HCT116 (cell line): ENCODE measurements around the gene SLC5A6. TPM values are rescaled to one million over a fixed set of nuclear protein-coding genes. Genes with fewer than 3 reads are reported as not detected.
"Not testable (repeated sequence)": the region's sequence is repeated elsewhere in the genome, so short reads cannot be mapped to it uniquely, and the experiment has no call there.

Experiments
- ATAC-seq: fragments of 200-7000 bp; cut with Tn5 transposase; 2 replicates; pipeline ENCODE4 v1.9.1; 2020; ENCODE audit warnings: mild to moderate bottlenecking, moderate library complexity
- BruUV-seq: library from RNA; stranded (reverse); fragments of 400-500 nt; replicated peaks from 2 replicates; lab custom pipeline; 2021; lab: Mats Ljungman, UMichigan
- CTCF ChIA-PET: fragments of 300-600 bp; sonication (Branson Sonifier 250); formaldehyde crosslinking; loops from one replicate; lab custom pipeline; 2021; ENCODE audit warnings: antibody characterized with exemption; lab: Charles Lee
- POLR2A ChIA-PET: fragments of 300-600, 350-600 bp; sonication (Branson Sonifier 250); formaldehyde crosslinking; loops from one replicate; lab custom pipeline; 2021; ENCODE audit warnings: antibody characterized with exemption; lab: Charles Lee
- RAD21 ChIA-PET, 2 experiments: fragments of 300-600 bp; sonication (Branson Sonifier 250); formaldehyde crosslinking; loops; one replicate each; lab custom pipeline; 2023; ENCODE audit warnings: low total read pairs in 2 of 2; ENCODE audit not compliant: uncharacterized antibody in 2 of 2, unreplicated experiment in 2 of 2, low non-redundant PET in 1 of 2; lab: Charles Lee
- DNase-seq: peaks from one replicate; pipeline ENCODE4 v3.0.0-alpha.2; 2010; ENCODE audit warnings: low read depth, low spot score
- H2AFZ ChIP-seq: fragments of 200-600 bp; shearing (Covaris generic), sonication (generic); 2 replicates; pipeline ENCODE4 v1.6.1; 2017; ENCODE audit warnings: low read depth, mixed run types, mixed read lengths, antibody characterized with exemption, low read length; ENCODE audit not compliant: poor library complexity, severe bottlenecking
- H3K27ac ChIP-seq: 2 replicates; pipeline ENCODE4 v1.5.1; 2012; ENCODE audit warnings: low read depth, low read length
- H3K27me3 ChIP-seq: fragments of 200-600 bp; sonication (generic); 2 replicates; pipeline ENCODE4 v1.6.1; 2016; ENCODE audit warnings: mixed run types, low read length, mixed read lengths; ENCODE audit not compliant: insufficient read depth
- H3K36me3 ChIP-seq, 2 experiments: fragments of 200-500 bp in 1 of 2; fragments of 200-600 bp in 1 of 2; sonication (Bioruptor generic) in 1 of 2; sonication (generic) in 1 of 2; 2 replicates each; pipeline versions ENCODE4 v1.5.1 to v1.6.1; 2014 to 2016; ENCODE audit warnings: low read length in 2 of 2, inconsistent platforms in 1 of 2, mixed read lengths in 1 of 2, mixed run types in 1 of 2; ENCODE audit not compliant: insufficient read depth in 2 of 2, control insufficient read depth in 1 of 2
- H3K4me1 ChIP-seq, 2 experiments: fragments of 200-600 bp in 1 of 2; sonication (generic) in 1 of 2; 2 replicates each; pipeline versions ENCODE4 v1.5.1 to v1.6.1; 2012 to 2017; ENCODE audit warnings: low read length in 2 of 2, inconsistent platforms in 1 of 2, mild to moderate bottlenecking in 1 of 2, mixed read lengths in 1 of 2, mixed run types in 1 of 2, moderate library complexity in 1 of 2; ENCODE audit not compliant: insufficient read depth in 2 of 2, control insufficient read depth in 1 of 2
- H3K4me2 ChIP-seq: fragments of 200-600 bp; sonication (generic); 2 replicates; pipeline ENCODE4 v1.6.1; 2017; ENCODE audit warnings: mixed run types, low read length, mixed read lengths
- H3K4me3 ChIP-seq, 2 experiments: fragments of 200-600 bp in 1 of 2; sonication (generic) in 1 of 2; replicated peaks in 1 of 2; 2 replicates each; pipeline ENCODE4 v1.5.1; 2011 to 2016; ENCODE audit warnings: low read length in 2 of 2, control low read depth in 1 of 2, low read depth in 1 of 2, mild to moderate bottlenecking in 1 of 2, mixed read lengths in 1 of 2, mixed run types in 1 of 2
- H3K79me2 ChIP-seq: fragments of 200-600 bp; sonication (generic); 2 replicates; pipeline ENCODE4 v1.6.1; 2017; ENCODE audit warnings: mild to moderate bottlenecking, mixed run types, low read length, moderate library complexity, mixed read lengths; ENCODE audit not compliant: insufficient read depth
- H3K9ac ChIP-seq: fragments of 200-600 bp; sonication (generic); 2 replicates; pipeline ENCODE4 v1.6.1; 2016; ENCODE audit warnings: low read length, mixed read lengths
- H3K9me2 ChIP-seq: fragments of 200-600 bp; sonication (generic), shearing (Covaris generic); 2 replicates; pipeline ENCODE4 v1.6.1; 2017; ENCODE audit warnings: mixed run types, mild to moderate bottlenecking, moderate library complexity; ENCODE audit not compliant: insufficient read depth
- H3K9me3 ChIP-seq, 2 experiments: fragments of 200-500 bp in 1 of 2; fragments of 200-600 bp in 1 of 2; sonication (Bioruptor generic) in 1 of 2; sonication (generic) in 1 of 2; 2 replicates each; pipeline ENCODE4 v1.6.1; 2014 to 2017; ENCODE audit warnings: low read length in 2 of 2, mixed read lengths in 2 of 2, inconsistent platforms in 1 of 2, low read depth in 1 of 2, mild to moderate bottlenecking in 1 of 2, mixed run types in 1 of 2, moderate library complexity in 1 of 2; ENCODE audit not compliant: control insufficient read depth in 1 of 2, insufficient read depth in 1 of 2
- H4K20me1 ChIP-seq: fragments of 200-600 bp; sonication (generic), shearing (Covaris generic); 2 replicates; pipeline ENCODE4 v1.6.1; 2017; ENCODE audit warnings: mixed run types, mild to moderate bottlenecking, moderate library complexity; ENCODE audit not compliant: insufficient read depth
- POLR2A ChIP-seq: IDR thresholded peaks from 2 replicates; pipeline ENCODE4 v1.7.0; 2011; ENCODE audit warnings: borderline replicate concordance; ENCODE audit not compliant: insufficient read depth, insufficient read length; ENCODE audit errors: extremely low read depth
- SRF ChIP-seq: IDR thresholded peaks from 2 replicates; pipeline ENCODE4 v1.6.1; 2012; ENCODE audit warnings: low read depth
- TCF7L2 ChIP-seq: IDR thresholded peaks from 2 replicates; pipeline ENCODE4 v1.7.0; 2011; ENCODE audit warnings: borderline replicate concordance, inconsistent platforms; ENCODE audit not compliant: insufficient read depth, insufficient read length; ENCODE audit errors: extremely low read depth
- YY1 ChIP-seq: IDR thresholded peaks from 2 replicates; pipeline ENCODE4 v1.6.1; 2011; ENCODE audit warnings: low read length, low read depth, moderate library complexity, mild to moderate bottlenecking; ENCODE audit not compliant: insufficient replicate concordance; ENCODE audit errors: extremely low read depth
- ZFX ChIP-seq: fragments of 450-650 bp; IDR thresholded peaks from 2 replicates; pipeline ENCODE4 v1.6.1; 2017
- intact Hi-C: fragments of 100-400 bp; cut with micrococcal nuclease; formaldehyde crosslinking; loops from 2 replicates; pipeline ENCODE4 v1.10.0; 2022
- total RNA-seq: library from RNA; stranded (reverse); gene quantifications from one replicate; pipeline ENCODE4 v1.2.1, GENCODE V29; 2021; ENCODE audit not compliant: unreplicated experiment
- TF ChIP-seq, protein P1 (sequence below): IDR thresholded peaks from 2 replicates; pipeline ENCODE4 v1.6.1; 2011; ENCODE audit warnings: mild to moderate bottlenecking, low read length, moderate library complexity; ENCODE audit not compliant: insufficient replicate concordance; ENCODE audit errors: extremely low read depth
- TF ChIP-seq, protein P2 (sequence below): IDR thresholded peaks from 2 replicates; pipeline ENCODE4 v1.6.1; 2012

The SLC5A6 gene
- total RNA-seq, 1 experiment from 2014 or later: 55.4 TPM

DNA sequence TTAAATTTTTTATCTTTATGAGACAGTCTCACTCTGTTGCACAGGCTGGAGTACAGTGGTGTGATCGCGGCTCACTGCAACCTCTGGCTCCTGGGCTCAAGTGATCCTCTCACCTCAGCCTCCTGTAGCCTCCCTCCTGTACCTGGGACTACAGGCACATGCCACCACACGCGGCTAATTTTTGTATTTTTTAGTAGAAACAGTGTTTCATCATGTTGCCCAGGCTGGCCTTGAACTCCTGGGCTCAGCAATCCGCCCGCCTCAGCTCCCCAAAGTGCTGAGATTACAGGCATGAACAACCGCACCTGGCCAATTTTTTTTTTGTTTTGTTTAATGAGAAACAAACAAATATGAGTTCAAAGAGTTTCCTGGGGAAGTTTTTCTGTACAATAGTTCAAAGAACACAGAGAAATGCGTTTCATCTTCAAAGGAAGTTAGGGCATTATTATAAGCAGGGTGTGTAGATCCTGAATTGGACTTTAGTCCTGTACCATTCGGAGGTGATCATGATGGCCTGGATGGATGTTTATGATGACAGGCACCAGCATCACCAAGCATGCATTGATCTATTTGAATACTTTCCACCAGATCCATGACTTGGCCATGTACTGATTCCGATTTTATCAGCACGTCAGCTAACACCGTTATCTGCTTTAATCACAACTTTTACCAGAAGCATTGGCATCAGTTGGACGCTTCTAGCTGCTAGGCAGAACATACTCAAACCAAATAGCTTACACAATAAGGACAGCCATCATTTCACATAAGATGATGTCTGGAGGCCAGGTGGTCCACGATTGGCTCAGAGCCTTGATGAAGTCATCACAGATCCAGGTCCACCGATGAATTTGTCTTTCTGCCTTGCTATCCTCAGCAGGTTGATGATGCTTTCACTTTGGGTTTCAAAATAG is 34.4 kb downstream of the SLC5A6 start:
- no peaks in the 10 kb centered on the region for H3K9me3 ChIP-seq
- H4K20me1 ChIP-seq: no peaks in the 10 kb centered on the region
- H3K4me1 ChIP-seq: no peaks in the 10 kb centered on the region
- CTCF ChIA-PET: no interaction called here
- peaks cover 16% of the 10 kb centered on the region; the same call in 1 of the 2 replicates for H3K27me3 ChIP-seq
- RAD21 ChIA-PET: no interaction called here
- no TSS peak for BruUV-seq
- intact Hi-C loops: no loop called here
- H3K27ac ChIP-seq: no peak overlapping the region
- no peak for DNase-seq
- no peak overlapping the region for H3K9ac ChIP-seq
- H2AFZ ChIP-seq: no peak overlapping the region
- H3K4me2 ChIP-seq: no peak overlapping the region
- H3K4me3 ChIP-seq: no peak overlapping the region
- POLR2A ChIA-PET: no interaction called here
- H3K79me2 ChIP-seq: no peaks in the 10 kb centered on the region
- H3K36me3 ChIP-seq: no peaks in the 10 kb centered on the region
- TF ChIP-seq, protein P1, sequence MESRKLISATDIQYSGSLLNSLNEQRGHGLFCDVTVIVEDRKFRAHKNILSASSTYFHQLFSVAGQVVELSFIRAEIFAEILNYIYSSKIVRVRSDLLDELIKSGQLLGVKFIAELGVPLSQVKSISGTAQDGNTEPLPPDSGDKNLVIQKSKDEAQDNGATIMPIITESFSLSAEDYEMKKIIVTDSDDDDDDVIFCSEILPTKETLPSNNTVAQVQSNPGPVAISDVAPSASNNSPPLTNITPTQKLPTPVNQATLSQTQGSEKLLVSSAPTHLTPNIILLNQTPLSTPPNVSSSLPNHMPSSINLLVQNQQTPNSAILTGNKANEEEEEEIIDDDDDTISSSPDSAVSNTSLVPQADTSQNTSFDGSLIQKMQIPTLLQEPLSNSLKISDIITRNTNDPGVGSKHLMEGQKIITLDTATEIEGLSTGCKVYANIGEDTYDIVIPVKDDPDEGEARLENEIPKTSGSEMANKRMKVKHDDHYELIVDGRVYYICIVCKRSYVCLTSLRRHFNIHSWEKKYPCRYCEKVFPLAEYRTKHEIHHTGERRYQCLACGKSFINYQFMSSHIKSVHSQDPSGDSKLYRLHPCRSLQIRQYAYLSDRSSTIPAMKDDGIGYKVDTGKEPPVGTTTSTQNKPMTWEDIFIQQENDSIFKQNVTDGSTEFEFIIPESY: no peak
- TF ChIP-seq SRF (no peak), POLR2A (no peak), ZFX (no peak), YY1 (no peak), TCF7L2 (no peak)
- TF ChIP-seq, protein P2, sequence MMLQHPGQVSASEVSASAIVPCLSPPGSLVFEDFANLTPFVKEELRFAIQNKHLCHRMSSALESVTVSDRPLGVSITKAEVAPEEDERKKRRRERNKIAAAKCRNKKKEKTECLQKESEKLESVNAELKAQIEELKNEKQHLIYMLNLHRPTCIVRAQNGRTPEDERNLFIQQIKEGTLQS: no peak
- TF ChIP-seq, all 23 proteins: peak for 0
- no peaks in the 10 kb centered on the region for H3K9me2 ChIP-seq
- ATAC-seq: no peak

DNA sequence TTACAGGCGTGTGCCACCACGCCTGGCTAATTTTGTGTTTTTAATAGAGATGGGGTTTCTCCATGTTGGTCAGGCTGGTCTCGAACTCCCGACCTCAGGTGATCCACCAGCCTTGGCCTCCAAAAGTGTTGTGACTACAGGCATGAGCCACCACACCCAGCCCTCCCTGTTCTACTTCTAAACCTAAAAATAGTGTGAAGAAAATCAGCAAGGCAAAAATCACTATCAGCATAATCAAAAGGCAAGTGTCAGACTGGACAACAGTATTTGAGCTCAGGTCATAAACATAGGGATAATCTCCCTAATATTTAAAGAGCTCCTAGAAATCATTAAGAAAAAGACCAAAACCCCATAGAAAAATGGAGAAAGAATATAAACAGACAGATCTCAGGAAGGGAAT is 36.3 kb downstream of the SLC5A6 start:
- ChIA-PET CTCF (interaction anchor here (1.0 kb wide), 1 partner anchor 15 kb away, joined by 3 read pairs; no protein-coding TSS in a partner anchor), POLR2A (interaction anchor here (1.3 kb wide), 1 partner anchor 22 kb away, joined by 4 read pairs; no protein-coding TSS in a partner anchor)
- H3K9me2 ChIP-seq, H3K36me3 ChIP-seq, RAD21 ChIA-PET, H3K27ac ChIP-seq, H3K4me2 ChIP-seq, intact Hi-C loops, H3K79me2 ChIP-seq, BruUV-seq, ATAC-seq, H4K20me1 ChIP-seq, H3K9ac ChIP-seq, DNase-seq, H3K4me3 ChIP-seq, H2AFZ ChIP-seq, H3K9me3 ChIP-seq, H3K4me1 ChIP-seq: not testable (repeated sequence)
- peaks cover 16% of the 10 kb centered on the region; the same call in 1 of the 2 replicates for H3K27me3 ChIP-seq
